H1 (cell line): ENCODE results near the gene DPF3. TPM values are rescaled to one million over a fixed set of nuclear protein-coding genes. Genes with fewer than 3 reads are reported as not detected.

Experiments used
- ASH2L ChIP-seq: fragments of 200-600, 300-600 bp; sonication (generic); IDR thresholded peaks from one replicate; pipeline ENCODE4 v1.7.1; 2017; ENCODE audit warnings: low read length
- CHD2 ChIP-seq: IDR thresholded peaks from 2 replicates; pipeline ENCODE4 v1.6.1; 2012; ENCODE audit warnings: low read length, improper control_type of control experiment
- SIX5 ChIP-seq: IDR thresholded peaks from 2 replicates; pipeline ENCODE4 v1.6.1; 2011; ENCODE audit warnings: mild to moderate bottlenecking, low read depth, low read length
- TCF12 ChIP-seq: IDR thresholded peaks from 2 replicates; pipeline ENCODE4 v1.6.1; 2011; ENCODE audit warnings: low read depth, mild to moderate bottlenecking, low read length
- polyA plus RNA-seq, 7 experiments: library from polyadenylated mRNA; depleted of rRNA in 3 of 7; stranded (reverse) in 5 of 7; unstranded in 2 of 7; fragments of >200 nt in 5 of 7; fragments of 200-250 nt in 2 of 7; gene quantifications; 1 replicate in 5 of 7; 2 replicates in 1 of 7; 4 replicates in 1 of 7; pipeline versions ENCODE4 v1.2.1 to v1.2.3, GENCODE V29; 2011 to 2013; ENCODE audit warnings: missing spikeins in 2 of 7, mixed read lengths in 2 of 7
- total RNA-seq: library from RNA; stranded (reverse); fragmentation: NEBNext Ultra II Directional; extraction: Animal tissue kit (Norgen Biotek cat#: 25700); gene quantifications from 2 replicates; pipeline ENCODE4 v1.2.1, GENCODE V29; 2021

The DPF3 gene
- total and polyA plus RNA-seq, 2 of the 8 experiments (the other 6 are each of a cell fraction or from before 2014, with no cell fraction given) = 0.19 TPM; not detected in 1

- no peak for TF ChIP-seq CHD2
- TF ChIP-seq TCF12 = no peak
- TF ChIP-seq SIX5 = no peak
- TF ChIP-seq ASH2L = no peak
Measured at GRCh38 chr14:72717220-72717619, 176.7 kb downstream of the DPF3 start (continued).
